Parietal lobe (tissue), 2 donors: ENCODE results near the gene PRRC2B. TPM values are rescaled to one million over a fixed set of nuclear protein-coding genes. Genes with fewer than 3 reads are reported as not detected.

Source experiments
- small RNA-seq: library from RNA; depleted of rRNA; stranded (forward); fragments of <200 nt; gene quantifications from one replicate; pipeline ENCODE3, GENCODE V24; 2014; ENCODE audit warnings: low replicate concordance
- total RNA-seq: library from RNA; depleted of rRNA; stranded (reverse); fragments of >200 nt; gene quantifications from one replicate; pipeline ENCODE4 v1.2.3, GENCODE V29; 2014

Gene PRRC2B
- total RNA-seq = 321 TPM

DNA sequence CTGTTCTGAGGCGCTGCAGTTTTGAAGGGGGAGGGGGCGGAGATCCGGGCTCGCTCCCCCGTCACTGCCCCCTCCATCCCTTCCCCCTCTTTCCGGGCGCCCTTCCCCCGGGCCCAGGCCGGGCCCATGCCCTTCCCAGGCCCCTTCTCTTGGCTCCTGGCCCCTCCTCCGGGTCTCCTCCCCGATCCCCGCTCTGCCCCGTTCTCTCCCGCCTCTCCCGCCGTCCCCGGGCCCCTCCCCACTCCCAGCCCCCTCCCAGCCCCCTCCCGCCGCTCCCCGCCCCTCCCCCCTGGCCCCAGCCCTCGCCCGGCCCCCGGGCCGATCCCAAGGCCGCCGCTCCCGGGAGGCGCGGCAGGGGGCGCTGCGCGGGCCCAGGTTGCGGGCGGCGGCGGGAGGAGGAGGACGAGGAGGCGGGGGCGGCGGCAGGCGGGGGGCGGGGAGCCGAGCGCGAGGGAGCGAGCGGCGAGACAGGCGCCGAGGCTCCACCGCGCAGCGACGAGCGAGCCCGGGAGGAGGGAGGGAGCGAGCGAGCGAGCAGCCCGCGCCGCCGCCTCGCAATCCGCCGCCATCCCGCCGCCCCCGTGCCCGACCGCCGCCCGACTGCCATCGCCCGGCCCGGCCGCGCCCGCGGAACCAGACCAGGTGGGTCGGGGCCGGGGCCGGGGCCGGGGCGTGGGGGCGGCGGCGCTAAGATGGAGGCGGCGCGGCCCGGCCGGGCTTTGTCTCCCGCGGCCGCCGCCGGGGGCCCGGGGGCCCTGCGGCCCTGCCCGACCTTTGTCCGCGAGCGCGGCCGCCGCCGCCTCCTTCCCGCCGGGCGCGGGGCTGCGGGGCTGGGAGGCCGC, at the start of gene PRRC2B:
PRRC2B (plus strand) TSS at position 465 of the 842 bp plus-strand sequence. CDS start 36,059 bp downstream, outside the sequence.

DNA sequence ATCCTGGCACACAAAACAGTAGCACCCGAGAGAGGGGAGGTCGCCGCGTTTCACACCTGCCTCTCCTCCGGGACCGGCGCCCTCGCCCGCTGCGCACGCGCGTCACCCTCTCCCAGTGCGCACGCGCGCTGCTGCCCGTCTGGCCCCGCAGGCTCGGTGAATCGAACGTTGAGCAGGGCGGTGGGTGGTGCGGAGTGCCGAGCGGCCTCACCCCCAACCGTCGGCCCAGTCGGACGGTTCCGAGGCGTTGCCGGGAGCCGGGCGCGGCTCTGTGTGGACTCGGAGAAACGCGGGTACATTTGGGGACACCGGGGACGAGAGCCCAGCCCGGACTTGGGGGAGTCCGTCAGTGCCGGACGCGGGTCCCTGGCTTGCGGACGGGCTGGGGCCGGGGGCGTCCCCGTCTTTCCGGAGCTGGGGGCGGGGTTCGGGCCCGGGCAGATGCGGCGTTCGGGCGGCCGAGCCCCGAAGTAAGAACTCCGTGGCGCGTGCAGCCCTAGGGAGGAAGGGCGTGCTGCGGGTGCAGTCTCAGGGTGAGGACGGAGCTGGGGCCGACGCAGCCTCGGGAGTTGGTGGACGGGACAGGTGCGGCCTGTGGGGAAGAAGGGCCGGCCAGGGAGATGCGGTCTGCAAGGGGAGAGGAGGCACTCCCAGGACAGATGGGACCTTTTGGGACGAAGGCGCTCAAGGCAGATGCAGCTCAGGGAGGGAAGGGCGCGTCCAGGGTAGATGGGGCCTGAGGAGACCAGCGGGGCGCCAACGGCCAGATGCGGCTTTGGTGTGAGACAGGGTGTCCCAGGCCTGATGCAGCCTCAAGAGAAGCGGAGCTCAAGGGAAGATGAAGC, 109.1 kb downstream of the PRRC2B start, which contains the start of gene POMT1:
POMT1 (plus strand) TSS at position 138 of the 845 bp plus-strand sequence. CDS start 1,301 bp downstream, outside the sequence.

DNA sequence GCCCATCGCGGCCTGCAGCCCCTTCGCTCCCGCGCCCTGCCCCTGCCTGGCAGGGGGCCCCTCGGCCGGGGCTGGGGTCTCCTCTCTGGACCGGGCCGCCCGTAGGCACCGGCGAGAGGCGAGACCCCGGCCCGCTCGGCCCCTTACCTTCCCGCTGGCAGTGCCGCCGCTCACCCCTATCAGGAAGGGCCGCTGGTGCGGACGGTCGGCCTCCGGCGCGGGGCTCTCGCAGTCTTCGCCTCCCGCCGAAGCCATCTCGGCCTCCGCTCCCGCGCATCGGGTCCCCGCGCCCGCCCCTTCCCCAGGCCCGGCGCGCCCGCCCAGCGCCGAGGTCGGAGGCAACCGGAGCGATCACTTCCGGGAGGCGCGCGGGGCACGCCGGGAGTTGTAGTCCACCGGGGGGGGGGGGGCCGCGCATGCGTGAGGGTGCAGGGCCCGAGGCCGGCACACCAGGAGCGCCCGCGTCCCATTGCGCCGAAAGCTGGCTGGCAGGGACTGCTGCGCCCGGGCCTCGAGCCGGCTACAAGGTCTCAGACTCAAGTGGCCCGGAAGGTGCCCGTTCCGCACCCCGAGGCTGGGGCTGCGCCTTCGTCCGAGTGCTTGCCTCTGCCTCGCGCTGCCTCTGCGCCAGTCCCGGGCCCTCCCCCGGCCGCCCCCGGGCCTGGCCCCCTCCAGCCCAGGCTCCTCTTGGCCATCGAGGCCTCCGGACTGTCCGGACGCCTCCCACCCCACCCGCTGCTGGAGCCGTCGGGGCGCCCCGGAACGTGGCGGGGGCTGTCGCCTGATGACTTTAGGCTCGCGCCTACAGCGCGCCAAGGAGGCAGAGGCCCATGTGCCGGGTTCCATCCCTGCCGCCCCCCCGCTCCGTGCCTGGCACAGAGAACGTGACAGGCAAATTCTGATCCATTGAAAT, 137.3 kb downstream of the PRRC2B start, which contains the start of gene UCK1:
UCK1 (minus strand) TSS at position 344 of the 913 bp plus-strand sequence; CDS start at position 255, 89 bp downstream.

DNA sequence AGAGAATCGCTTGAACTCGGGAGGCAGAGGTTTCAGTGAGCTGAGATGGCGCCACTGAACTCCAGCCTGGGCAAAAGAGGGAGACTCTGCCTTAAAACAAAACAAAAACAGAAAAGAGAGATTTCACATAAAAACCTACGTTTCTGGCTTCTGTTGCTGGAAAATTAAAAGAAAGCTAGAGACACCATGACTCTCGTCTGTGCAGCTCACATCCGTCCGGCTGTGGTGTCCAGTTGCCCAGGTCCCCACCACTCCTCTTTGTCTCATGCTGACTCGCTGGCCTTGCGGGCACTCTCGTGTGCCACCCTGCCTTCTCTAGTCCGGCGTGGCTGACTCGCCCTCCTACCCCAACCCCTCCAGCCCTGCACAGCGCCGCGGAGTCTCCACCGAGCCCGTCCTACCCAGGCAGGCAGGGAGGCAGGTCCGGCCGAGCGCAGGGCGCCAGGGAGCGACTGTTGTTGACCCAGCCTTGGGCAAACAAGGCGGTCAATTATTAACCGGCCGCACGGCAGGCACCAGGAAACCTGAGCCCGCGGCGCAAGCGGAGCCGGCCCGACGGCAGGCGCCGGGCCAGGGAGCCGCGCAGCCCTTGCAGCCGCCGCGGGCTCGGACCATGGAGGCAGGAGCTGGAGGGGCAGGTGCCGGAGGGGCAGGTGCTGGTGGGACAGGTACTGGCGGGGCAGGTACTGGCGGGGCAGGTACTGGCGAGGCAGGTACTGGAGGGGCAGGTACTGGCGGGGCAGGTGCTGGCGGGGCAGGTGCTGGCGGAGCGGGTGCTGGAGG, 151.3 kb downstream of the PRRC2B start, which contains the start of gene PRRT1B:
PRRT1B (plus strand) TSS at position 521 of the 783 bp plus-strand sequence; CDS start at position 614, 93 bp downstream.

Small RNA genes within 50 kb of the gene (small RNA-seq; reads per million reads assigned to genes)
- 0.55 reads per million, percentile 50 among the genes with 10 or more reads in this experiment for gene SNORD62A
- gene SNORD62B = 0.34 reads per million, percentile 18 among the genes with 10 or more reads in this experiment

Other genes starting within 250 kb of the PRRC2B start
- 1.9 TPM for gene FAM78A, start 117.6 kb upstream of the PRRC2B start, total RNA-seq
- gene PLPP7, start 104.4 kb upstream of the PRRC2B start, total RNA-seq = 7.2 TPM
- gene POMT1, start 108.8 kb downstream of the PRRC2B start, total RNA-seq = 66.7 TPM
- 21.9 TPM for gene UCK1, start 137.2 kb downstream of the PRRC2B start, total RNA-seq
- not detected for gene PRRT1B, start 151.4 kb downstream of the PRRC2B start, total RNA-seq